HG02678 (cell line): ENCODE data around the gene TRPV3.
"Not testable (repeated sequence)": the region's sequence is repeated elsewhere in the genome, so short reads cannot be mapped to it uniquely, and the experiment has no call there.

Source experiments
- ATAC-seq: cut with Tn5 transposase; IDR thresholded peaks from one replicate; pipeline ENCODE4 v1.9.1; 2021; ENCODE audit warnings: mild to moderate bottlenecking, moderate library complexity; ENCODE audit not compliant: unreplicated experiment

TRPV3 gene

DNA sequence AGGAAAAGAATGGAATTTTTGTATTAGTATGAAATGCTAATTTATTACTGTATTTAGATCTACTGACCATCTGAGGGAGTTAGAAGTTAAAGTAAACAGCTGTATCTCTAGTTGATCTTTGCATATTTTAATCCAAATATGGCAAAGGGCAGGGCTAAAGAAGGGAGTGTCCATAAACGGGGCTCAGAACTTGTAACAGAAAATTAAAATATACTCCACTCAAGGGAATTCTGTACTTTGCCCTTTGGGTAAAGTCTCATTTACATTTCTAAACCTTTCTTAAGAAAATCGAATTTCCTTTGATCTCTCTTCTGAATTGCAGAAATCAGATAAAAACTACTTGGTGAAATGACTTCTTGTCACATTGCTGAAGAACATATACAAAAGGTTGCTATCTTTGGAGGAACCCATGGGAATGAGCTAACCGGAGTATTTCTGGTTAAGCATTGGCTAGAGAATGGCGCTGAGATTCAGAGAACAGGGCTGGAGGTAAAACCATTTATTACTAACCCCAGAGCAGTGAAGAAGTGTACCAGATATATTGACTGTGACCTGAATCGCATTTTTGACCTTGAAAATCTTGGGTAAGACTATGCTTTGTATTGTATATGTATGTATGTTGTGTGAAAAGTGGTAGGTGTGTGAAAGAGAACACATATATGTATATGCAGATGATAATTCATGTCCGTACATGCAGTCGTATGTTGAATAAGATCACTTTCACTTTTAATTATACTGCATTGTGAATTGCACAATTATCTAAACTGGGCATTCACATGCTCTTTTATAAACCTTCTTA, 81.6 kb downstream of the TRPV3 start, which contains the start of gene ASPA:
ASPA (plus strand) TSS at position 186 of the 799 bp plus-strand sequence; CDS start at position 349, 163 bp downstream.
- ATAC-seq: no peak

DNA sequence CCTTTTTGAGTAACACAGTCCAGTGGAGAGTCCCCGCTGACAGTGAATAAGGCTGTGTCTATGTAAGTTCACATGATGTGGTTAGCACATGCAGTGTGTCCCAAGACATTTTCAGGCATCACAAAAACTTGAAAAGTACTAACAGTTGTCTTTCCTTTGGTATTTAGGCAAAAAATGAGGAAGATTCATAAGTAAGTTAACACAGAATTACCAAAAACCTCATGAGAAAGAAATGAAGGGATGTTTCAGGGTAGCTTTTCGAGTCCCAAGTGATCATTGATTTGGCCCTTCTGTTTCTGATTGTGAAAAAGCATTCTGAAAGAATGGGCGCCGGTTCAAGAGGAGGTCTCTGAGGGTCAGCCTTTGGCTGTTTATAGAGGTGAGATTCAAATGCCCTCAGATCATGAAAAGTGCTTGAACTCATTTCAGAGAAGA, 82.3 kb downstream of the TRPV3 start:
- no peak for ATAC-seq

DNA sequence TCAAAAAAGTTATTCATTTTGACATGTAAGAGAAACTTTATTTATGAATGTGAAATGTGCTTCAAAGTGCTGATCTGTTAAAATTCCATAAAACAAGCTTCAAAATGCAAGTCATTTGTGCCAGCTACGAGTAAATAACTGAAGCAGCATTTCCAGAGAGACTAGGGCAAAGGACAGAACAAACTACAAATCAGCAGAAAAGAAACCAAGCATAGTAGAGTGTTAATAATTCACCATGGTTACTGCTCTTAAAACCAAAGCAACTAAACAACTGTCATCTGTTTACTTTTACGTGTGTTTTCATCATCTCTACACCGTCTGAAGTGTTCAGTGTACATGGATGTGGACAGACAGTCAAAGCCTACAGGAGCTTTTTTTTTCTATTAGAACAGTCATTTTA, 83.4 kb downstream of the TRPV3 start:
- no peak for ATAC-seq

DNA sequence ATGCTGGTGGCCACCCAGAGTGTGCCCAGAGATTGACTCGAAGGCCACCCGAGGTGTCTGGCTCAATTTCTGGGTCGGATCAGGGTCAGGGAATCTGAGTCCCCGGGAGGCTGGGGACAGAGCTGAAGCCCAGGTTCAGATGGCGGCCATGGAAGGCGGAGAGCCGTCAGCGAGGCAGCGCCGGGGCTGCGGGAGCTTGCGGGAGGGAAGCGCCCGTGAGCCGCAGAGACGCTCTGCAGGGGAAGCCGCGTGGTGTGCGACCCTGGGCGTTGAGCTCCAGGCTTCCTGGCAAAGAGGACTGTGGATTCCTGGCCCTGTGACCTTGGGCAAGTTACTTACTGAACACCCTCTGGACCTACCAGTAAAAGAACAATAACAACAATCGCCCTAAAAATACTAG, 85.5 kb downstream of the TRPV3 start:
- no peak for ATAC-seq

DNA sequence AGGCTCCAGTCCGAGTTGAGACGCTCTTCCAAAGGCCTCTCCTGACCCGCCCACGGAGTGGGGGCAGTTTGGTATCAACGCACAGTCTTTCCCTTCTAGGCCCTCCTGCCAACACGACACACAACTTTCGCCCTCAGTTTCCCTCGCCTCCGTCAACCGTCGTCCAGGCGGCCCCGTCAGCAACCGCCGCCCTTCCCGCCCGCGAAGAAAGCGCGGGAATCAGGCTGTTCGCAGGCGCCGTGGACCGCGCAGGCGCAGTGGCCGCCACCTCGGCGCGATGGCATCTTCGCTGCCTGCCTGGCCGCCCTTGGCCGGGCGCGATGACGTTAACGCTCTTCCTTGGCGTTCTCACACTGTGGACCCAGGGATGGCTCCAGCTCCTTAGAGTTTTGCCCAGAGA, 86.0 kb downstream of the TRPV3 start, which contains the start of gene SPATA22:
SPATA22 (minus strand) TSS at position 221 of the 400 bp plus-strand sequence. CDS start 2,494 bp downstream, outside the sequence.
- ATAC-seq: no peak

DNA sequence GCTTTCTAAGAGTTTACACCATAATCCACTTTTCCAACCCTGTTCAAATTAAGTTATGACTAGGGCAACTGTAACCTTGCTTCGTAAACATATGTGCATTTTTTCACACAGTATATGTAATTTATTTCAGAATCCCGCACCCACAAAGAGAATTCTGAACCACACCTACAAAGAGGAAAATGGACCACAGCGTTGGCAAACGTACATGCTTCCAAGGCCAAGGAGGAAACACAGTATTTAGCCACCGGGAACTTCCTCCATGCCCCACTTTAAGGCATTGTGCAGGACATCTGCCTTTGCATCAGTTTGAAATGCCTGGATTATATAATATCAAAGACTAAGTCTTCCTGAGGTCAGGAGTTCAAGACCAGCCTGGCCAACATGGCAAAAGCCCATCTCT, 88.1 kb downstream of the TRPV3 start:
- no peak for ATAC-seq

DNA sequence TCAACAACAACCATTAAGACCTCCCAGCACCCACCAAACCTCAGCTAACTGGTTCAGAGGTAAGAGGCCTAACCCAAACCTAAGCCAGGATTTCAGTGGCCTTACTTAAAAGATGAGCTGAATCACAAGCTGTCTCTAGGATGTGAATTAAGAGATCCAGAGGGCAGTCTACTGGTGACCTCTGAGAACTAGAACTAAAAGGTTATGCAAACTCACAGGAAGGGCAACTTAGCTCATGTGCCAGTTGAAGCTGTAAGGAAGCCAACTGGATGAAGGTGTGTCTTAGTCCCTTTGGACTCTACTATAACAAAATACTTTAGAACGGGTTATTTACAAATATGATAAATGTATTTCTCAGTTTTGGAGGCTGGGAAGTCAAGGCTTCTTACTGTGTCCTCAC, 91.3 kb downstream of the TRPV3 start:
- ATAC-seq: not testable (repeated sequence)
